GM18517 (cell line): ENCODE results near the gene DTWD2.
"Not testable (repeated sequence)": the region's sequence is repeated elsewhere in the genome, so short reads cannot be mapped to it uniquely, and the experiment has no call there.

Experiments used
- ATAC-seq: cut with Tn5 transposase; IDR thresholded peaks from one replicate; pipeline ENCODE4 v1.9.1; 2021; ENCODE audit warnings: mild to moderate bottlenecking, moderate library complexity; ENCODE audit not compliant: unreplicated experiment

Gene DTWD2

DNA sequence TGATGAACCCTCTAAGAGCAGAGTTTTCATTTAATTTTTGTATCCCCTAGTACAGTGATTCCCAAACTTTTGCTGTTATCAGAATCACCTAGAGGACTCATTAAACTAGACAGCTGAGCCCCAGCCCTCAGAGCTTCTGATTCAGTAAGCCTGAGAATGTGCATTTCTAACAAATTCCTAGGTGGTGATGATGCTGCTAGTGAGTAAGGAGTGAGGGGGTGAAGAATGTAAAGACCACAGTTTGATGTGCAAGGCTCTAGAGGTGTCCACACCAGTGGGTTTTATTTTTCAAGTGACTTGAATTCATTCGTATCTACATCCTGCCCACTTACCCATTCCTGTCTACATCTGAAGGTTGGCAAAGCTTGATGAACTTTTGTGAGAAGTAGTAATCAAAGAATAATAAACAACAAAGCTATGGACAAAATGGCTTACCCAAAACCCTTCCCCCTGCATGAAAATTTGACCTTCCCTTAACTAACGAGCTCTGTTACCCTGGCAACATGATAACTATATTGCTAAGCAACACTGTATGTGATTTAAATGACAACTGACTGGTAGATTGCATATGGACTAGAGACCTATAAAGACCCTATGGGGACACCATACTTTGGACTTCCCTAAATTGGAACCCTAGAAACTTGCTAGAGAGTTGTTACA, 35.2 kb downstream of the DTWD2 start:
- no peak for ATAC-seq

DNA sequence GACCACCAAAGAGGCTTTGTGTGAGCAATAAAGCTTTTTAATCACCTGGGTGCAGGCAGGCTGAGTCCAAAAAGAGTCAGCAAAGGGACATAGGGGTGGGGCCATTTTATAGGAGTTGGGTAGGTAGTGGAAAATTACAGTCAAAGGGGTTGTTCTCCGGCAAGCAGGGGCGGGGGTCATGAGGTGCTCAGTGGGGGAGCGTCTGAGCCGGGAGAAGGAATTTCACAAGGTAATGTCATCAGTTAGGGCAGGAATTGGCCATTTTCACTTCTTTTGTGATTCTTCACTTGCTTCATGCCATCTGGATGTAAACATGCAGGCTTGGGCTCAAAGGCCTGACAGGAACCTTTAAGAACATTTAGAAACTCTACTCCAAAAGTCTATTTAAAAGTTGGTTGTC, 36.0 kb downstream of the DTWD2 start:
- not testable (repeated sequence) for ATAC-seq

DNA sequence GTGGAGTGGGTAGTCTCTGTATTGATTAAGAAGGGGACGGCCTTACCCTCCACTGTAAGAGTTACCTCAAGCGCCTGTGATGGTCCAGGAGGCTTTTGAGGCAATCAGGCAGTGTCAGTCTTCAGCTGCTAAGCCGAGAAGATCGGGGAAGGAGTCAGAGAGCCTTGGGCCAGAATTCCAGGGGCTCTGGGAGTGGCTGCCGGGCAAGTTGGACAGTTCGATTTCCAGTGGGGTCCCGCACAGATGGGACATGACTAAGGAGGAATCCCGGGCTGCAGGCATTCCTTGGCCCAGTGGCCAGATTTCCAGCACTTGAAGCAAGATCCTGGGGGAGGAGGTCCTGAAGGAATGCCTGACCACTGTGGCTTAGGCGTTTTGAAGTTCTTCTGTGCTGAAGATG, 38.0 kb downstream of the DTWD2 start:
- not testable (repeated sequence) for ATAC-seq

DNA sequence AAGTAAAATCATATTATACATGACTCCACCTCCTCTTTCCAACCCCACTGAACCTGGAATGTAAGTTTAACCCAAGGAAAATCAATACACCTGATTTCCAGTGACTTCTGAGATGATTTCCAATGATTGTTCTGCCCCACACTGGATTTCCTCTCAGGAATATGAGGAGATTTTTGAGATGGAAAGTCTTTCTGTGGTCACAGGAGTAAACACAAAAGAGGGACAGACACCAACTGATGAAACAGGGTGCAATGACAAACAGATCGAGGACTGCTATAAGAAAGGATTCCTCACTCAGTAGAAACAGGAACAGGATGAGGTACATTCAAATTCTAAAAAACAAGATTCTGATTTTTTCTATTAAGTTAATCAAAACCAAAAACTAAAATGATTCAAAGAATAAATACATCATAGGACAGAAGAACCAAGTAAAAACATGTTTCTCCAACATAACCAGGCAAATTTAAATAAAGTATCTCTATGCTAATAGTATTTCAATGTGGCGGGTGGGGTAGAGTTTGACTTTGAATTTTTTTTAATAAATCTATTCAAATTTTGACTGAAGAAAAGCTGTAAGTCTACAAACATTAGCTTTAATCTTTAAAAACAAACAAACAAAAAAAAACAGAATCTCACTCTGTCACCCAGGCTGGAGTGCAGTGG, 42.1 kb downstream of the DTWD2 start:
- ATAC-seq: no peak

DNA sequence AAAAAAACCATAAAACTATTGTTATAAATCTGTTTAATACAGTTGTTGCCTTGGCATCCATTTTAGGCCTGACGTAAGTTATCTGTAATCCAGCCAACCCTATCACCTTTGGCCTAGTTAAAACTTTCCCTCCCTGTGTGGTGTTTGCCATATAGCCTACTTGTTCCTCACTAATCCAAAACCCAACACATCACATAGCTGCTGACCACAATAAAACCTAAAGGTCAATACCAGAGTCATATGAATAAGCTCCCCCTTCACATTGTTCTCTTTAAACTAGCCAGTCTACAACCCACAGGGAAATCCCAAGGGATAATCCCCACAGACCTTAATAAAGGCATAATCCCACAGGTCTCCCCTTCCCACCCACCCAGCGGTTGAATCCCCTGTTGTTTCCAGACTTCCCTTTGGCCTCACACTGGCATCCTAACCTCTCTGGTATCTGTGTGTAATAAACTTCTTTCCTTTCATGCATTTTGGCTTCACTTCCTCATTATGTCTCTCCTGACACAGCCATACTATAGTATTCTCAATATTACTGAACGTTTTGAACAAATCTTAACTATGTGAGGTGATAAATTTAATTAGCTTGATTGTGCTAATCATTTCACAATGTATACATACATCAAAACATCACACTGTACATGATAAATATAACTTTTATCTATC, 50.8 kb downstream of the DTWD2 start:
- no peak for ATAC-seq

DNA sequence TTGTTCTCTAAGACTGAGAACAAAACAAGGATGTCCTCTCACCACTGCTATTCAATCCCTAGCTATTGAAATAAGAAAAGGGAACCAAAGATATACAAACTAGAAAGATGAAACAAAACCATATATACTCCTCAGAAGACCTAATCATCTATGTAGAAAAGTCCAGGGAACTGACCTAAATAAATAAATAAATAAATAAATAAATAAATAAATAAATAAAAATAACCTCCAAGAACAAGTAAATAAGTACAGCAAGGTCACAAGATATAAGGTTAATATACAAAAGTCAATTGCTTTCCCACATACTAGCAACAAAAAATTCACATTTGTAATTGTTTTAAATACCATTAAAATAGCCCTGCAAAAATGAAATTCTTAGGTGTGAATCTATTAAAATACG, 54.6 kb downstream of the DTWD2 start:
- no peak for ATAC-seq

DNA sequence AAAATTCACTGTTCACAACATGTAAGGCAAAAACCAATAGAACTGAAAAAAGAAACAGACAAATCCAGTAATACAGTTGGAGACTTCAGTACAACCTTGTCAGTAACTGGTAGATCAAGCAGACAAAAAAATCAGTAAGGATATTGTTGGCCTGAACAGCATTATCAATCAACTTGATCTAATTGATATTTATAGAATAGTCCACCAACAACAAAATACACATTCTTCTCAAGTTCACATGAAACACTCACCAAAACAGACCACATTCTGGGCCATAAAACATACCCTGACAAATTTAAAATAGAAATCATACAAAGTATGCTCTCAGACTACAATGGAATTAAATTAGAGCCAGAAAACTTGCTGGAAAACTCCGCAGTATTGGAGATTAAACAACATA, 56.8 kb downstream of the DTWD2 start:
- no peak for ATAC-seq

DNA sequence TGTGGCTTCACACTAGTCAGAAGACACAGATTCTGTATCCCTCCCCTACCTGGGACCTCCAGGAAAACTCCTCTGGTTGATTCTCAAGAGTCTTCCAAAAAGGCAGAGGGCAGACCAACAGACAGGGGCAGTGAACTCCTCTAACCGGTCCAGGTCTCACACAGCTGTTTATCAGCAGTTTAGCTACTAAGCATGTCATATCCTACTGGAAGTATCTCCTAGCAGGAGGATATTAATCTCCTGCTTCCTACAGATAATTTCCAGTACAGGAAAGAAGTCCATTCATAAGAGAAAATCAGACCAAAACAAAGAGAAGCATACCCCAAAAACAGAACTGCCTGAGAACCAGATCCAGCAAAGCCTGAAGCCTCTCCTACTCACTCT, 64.3 kb downstream of the DTWD2 start:
- ATAC-seq: no peak

DNA sequence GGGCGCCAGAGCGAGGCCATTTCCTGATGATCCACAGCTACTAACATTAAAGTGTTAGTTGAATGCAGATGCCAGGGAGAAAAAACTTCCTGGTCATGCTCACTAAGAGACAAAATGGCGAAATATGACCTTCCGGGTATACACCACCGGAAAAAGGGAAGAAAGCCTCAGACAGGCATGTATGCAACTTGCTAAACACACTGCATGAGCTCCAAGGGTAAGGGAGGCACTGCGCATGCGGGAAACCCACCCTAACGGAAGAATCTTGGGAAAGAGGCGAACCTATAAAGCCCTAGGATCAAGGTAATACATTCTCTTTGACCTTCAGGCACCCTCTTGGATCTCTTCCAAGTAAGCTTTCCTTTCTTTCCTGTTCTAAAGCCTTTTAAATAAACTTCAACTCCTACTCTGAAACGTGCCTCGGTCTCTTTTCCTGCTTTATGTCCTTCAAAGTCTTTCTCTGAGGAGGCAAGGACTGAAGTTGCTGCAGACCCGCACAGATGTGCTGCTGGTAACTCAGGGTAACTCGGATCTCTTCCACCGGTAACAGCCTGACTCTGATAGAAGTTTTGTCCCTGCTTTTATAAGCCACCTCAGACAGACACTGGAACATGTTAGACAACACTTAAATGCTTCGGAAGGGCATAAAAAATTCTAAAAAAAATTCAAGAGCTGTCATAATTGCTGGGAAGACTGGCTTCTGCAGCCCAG, 64.9 kb downstream of the DTWD2 start:
- no peak for ATAC-seq

DNA sequence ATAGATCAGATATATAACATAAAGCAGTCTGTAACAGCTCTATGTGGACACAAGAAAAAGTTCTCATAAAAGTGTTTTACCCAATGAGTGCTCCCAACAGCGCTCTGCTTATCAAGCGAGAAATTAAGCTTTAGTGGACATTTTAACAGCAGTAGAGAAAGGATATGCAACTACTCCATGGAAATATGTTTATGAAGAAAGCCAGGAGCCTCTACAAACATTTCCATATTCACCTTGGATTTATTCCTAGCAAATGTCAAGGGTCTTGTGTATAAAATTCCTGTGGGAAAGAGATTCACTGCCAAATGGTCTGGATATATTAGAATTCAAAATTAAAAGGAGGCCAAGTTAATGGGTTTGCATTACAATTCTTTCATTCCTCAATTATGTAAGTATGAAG, 66.5 kb downstream of the DTWD2 start:
- ATAC-seq: no peak

DNA sequence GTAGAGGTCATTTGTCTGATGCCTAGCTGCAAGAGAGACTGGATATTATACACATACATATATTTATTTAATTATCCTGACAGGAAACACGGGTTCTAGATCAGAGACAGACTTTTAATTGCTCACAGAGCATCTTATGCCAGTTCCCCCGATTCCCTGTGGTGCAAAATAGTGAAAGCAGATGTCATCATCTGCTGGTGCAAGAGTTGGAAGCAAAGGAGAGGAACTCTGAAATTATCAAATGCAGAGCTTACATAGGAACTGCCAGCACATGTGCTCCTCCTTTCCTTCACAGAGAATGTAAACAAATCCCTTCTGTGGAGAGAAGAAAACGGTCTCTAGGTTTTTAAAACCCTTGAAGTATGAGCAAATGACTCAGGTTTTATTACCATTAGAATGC, 69.3 kb downstream of the DTWD2 start:
- ATAC-seq: no peak

DNA sequence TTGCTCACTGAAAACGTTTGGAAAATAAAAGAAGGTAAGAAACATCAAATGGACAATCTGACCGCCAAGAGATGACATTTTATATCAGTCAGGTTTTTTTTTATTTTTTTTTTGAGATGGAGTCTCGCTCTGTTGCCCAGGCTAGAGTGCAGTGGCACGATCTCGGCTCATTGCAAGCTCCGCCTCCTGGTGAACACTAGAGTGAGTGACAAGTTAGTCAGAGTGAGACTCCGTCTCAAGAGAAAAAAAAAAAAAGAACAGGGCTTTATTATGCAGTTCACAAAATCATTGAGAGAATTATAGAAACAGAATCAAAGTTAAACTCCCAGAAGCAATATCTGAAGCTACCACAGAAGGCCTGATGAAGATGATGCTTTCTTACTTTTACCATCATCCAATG, 70.1 kb downstream of the DTWD2 start:
- no peak for ATAC-seq

DNA sequence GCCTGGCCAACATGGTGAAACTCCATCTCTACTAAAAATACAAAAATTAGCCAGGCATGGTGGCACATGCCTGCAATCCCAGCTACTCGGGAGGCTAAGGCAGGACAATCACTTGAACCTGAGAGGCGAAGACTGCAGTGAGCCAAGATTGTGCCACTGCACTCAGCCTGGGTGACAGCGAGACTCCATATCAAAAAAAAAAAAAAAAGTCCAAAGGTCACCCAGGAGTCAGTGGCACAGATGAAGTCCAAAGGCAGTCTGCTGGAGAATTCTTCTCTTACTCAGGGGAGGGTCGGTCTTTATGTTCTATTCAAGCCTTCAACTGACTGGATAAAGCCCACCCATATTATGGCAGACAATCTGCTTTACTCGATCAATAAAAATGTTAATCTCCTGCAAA, 80.8 kb downstream of the DTWD2 start:
- not testable (repeated sequence) for ATAC-seq

DNA sequence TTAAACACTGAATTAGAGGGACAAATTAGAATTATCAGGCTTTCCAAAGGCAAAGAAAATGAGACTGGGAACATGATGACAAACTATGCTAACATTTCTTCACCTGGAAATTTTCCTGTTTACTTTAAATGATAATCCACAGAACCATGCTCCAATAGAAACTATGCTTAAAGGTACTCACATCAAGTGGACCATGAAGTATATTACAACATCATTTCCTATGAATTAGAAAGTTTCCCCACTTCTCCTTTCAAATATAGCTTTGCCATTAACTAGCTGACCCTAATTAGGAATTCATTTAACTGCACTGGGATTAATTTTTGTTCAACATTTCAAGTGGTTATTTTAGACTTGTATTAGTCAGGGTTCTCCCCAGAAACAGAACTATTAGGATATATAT, 81.4 kb downstream of the DTWD2 start:
- no peak for ATAC-seq

DNA sequence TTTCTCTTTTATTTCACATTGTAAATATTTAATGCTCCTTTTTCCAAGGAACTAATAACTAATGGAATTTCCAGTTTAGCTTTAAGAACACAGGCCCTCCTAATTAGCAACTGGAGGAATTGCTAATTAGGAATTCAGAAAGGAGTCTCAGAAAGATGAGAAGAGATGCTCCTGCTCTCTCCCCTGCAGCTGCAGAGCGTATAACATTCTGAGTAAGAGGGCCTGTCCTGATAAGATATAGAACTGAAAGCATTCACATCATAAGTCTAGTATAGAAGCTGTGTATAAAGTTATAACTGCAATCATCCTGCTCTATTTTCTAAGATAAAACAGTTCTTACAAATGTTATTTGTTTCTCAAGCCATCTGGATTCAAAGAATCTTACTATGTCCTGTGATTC, 83.2 kb downstream of the DTWD2 start:
- ATAC-seq: no peak

DNA sequence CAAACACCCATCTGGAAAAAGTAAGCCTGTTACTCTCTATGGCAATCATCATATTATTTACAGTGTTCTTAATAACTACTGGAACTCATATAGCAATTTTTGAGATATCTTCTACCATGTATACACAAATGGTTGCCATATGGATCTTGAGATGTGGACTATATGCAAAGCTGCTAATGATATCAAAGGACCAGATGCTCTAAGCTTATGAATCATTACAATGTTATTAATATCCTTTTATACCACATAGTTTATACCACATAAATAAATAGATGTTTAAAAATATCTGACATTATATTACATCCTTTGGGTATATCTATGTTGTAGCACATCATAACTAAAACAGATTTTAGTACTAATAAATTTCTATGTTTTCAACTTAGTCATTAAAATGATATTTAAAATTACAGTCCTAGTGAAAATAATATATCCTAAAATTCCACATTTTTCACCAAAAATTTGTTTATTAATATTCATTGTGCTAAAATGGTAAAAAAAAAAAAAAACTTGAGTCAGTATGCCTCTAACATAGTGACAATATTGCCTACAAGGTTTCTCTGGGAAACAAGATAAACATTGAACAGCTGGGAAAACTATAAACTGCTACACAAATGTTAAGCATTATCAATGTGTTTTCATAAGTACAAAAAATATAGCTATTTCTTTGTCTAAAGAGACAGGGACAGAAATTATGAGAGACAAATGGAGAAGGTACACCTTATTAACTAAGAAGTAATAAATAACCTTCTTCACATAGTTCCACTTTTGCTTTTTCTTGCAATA, 85.5 kb downstream of the DTWD2 start:
- no peak for ATAC-seq

DNA sequence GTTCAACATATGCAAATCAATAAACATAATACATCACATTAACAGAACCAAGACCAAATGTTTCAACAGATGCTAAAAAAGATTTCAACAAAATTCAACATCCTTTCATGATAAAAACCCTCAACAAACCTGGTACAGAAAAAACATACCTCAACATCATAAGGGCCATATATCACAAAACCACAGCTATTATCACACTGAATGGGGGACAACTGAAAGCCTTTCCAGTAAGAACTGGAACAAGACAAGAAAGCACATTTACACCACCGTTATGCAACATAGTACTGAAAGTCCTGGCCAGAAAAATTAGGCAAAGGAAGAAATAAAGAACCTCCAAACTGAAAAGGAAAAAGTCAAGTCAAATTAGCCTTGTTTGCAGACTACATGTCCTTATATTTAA, 93.6 kb downstream of the DTWD2 start:
- no peak for ATAC-seq

DNA sequence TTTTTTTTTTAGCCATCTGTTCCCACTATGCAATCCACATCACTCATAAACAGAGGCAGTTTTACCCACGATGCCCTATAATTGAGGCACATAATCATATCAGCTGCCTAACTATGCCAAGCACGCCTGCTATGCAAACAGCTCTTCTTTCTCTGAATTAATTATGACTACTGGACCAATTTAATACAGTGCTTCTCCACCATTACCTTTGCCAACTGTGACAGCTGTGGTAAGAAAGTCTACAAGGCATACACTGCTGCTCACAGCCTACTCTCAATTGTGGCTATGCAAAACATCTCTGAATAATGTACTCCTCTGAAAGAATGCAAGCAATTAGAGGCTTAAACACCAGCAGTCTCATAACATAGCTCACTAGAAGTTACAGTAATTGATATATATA, 97.1 kb downstream of the DTWD2 start:
- no peak for ATAC-seq

DNA sequence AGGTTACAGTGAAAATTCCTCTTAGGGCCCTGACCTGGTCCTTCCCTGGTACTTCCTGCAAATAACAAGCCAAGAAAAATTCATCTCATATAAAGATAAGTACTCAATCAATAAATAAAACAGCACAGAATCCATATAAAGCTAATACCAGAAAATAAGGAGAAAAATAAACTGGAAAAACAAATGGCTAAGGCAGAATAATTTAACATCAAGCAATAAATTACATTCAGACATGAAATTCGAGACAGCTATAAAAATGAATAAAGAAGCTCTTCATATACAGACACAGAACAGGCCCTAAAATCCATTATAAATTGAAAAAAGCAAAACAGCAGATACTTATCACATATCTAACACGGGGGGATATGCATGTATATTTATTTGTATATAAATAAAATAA, 99.2 kb downstream of the DTWD2 start:
- no peak for ATAC-seq

DNA sequence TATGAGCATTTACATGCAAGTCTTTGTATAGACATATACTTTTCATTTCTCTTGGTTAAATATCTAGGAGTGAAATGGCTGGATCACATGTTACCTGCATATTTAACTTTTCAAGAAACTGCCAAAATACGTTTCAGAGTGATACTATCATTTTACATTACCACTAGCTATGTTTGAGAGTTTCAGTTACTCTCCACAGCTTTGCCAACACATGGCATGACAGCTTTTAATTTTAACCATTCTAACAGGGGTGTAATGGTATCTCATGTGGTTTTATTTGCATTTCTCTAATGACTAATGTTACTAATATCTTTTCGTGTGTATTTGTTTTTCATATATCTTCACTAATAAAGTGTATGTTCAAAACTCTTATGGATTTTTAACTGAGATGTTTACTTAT, 99.8 kb downstream of the DTWD2 start:
- no peak for ATAC-seq

DNA sequence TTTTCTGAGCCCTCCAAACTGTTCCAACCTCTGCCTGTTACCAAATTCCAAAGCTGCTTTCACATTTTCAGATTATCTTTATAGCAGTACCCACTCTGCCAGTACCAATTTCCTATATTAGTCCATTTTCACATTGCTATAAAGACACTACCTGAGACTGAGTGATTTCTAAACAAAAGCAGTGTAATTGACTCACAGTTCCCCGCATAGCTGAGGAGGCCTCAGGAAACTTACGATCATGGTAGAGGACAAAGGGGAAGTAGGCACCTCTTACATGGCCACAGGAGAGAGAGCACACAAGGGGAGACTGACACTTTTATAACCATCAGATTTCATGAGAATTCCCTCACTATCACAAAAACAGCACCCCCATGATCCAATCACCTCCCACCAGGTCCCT, 105.0 kb downstream of the DTWD2 start:
- no peak for ATAC-seq
